Measurements from ENCODE around the gene INCENP. TPM values are rescaled to one million over a fixed set of nuclear protein-coding genes. Genes with fewer than 3 reads are reported as not detected.

INCENP gene
- total RNA-seq, 4 donors from 2014 or later, result 21.4 to 120 (median 31.4) TPM

DNA sequence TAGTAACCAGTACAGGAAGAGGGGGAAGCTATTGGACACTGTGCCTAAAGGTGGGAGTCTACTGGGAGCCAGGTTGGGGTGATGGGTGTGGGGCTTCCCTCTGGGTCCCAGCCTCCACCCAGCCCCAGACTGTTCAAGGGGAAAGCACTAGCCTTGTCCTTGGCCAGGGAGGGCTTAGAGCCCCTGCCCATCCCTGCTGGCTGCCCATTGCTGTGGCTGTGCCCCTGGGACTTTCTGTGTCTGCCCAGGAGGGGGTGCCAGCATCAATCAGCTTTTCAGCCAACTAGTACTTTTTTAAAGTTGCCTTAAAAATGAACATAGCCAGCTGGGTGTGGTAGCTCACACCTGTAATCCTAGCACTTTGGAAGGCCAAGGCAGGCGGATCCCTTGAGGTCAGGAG lies 19.9 kb downstream of the INCENP start:
- Histone ChIP-seq H3K27ac (no peak overlapping the region), H3K4me1 (no peaks in the 10 kb centered on the region), H3K9me3 (no peaks in the 10 kb centered on the region), H3K4me3 (no peak overlapping the region), H3K27me3 (no peaks in the 10 kb centered on the region), H3K36me3 (peaks cover 0 to 85% (median 0%) of the 10 kb centered on the region in 3 donors)
- TF ChIP-seq, protein P1, sequence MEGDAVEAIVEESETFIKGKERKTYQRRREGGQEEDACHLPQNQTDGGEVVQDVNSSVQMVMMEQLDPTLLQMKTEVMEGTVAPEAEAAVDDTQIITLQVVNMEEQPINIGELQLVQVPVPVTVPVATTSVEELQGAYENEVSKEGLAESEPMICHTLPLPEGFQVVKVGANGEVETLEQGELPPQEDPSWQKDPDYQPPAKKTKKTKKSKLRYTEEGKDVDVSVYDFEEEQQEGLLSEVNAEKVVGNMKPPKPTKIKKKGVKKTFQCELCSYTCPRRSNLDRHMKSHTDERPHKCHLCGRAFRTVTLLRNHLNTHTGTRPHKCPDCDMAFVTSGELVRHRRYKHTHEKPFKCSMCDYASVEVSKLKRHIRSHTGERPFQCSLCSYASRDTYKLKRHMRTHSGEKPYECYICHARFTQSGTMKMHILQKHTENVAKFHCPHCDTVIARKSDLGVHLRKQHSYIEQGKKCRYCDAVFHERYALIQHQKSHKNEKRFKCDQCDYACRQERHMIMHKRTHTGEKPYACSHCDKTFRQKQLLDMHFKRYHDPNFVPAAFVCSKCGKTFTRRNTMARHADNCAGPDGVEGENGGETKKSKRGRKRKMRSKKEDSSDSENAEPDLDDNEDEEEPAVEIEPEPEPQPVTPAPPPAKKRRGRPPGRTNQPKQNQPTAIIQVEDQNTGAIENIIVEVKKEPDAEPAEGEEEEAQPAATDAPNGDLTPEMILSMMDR (IDR thresholded peaks at IDR 0.05), result no peak
- no peak for TF ChIP-seq POLR2A (IDR thresholded peaks at IDR 0.05)
- DNase-seq, result peak in 1 of 3 donors; percentile 15

DNA sequence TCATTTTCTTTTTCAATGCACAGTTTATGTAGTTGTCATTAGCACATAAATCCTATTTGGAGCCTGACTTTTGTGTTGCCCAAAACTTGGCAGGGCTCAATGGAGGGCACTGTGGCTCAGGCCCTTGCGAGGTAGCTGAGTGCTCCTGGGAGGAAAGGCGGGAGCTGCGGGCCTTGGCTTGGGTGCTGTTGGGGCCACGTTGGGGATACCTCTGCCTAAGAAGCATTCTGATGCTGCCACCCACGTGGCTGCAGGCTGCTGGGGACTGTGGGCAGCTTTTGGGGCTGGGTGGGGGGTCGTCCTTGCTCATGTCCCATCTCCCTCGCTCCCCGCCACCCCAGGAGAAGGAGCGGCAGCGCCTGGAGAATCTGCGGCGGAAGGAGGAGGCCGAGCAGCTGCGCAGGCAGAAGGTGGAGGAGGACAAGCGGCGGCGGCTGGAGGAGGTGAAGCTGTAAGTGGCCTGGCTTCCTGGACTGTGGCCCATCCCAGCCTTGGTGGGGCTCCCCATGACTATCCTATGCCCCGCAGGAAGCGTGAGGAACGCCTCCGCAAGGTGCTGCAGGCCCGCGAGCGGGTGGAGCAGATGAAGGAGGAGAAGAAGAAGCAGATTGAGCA lies 20.9 kb downstream of the INCENP start:
- no peak overlapping the region for H3K4me3 ChIP-seq
- no peaks in the 10 kb centered on the region for H3K9me3 ChIP-seq
- no peak overlapping the region for H3K27ac ChIP-seq
- H3K4me1 ChIP-seq, result no peaks in the 10 kb centered on the region
- TF ChIP-seq, protein P1 (IDR thresholded peaks at IDR 0.05), result no peak
- TF ChIP-seq POLR2A (IDR thresholded peaks at IDR 0.05), result no peak
- H3K36me3 ChIP-seq, result peaks cover 0 to 85% (median 0%) of the 10 kb centered on the region in 3 donors
- no peaks in the 10 kb centered on the region for H3K27me3 ChIP-seq
- DNase-seq, result peak in 2 of 3 donors; percentile 2 to 34

DNA sequence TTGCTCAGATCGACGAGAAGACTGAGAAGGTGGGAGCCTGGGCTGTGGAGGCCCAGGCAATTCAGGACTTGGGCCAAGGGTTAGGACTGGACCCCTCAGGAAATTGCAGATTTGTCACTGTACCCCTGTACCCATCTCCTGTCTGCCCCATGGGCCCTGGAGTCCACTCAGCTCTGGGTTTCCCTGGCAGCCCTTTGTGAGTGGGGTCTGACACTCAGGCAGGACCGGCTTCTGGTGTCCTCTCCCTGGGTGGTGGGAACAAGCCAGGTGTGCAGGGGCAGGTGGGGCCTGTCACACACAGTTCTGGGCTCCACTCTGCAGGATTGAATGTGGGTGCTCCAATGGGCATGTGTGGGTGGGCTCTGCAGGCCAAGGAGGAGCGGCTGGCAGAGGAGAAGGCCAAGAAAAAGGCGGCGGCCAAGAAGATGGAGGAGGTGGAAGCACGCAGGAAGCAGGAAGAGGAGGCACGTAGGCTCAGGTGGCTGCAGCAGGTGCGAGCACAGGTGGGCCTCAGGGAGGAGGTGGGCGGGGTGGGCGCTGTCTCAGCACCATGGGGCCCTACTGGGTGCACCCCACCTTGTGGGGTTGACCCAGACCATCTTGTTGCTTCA lies 21.6 kb downstream of the INCENP start:
- no peaks in the 10 kb centered on the region for H3K27me3 ChIP-seq
- peak in 2 of 3 donors; percentile 5 to 30 for DNase-seq
- H3K36me3 ChIP-seq, result peaks cover 0 to 85% (median 0%) of the 10 kb centered on the region in 3 donors
- no peak overlapping the region for H3K4me3 ChIP-seq
- H3K9me3 ChIP-seq, result no peaks in the 10 kb centered on the region
- TF ChIP-seq POLR2A (IDR thresholded peaks at IDR 0.05), result no peak
- TF ChIP-seq, protein P1 (IDR thresholded peaks at IDR 0.05), result no peak
- H3K27ac ChIP-seq, result no peak overlapping the region
- H3K4me1 ChIP-seq, result no peaks in the 10 kb centered on the region

DNA sequence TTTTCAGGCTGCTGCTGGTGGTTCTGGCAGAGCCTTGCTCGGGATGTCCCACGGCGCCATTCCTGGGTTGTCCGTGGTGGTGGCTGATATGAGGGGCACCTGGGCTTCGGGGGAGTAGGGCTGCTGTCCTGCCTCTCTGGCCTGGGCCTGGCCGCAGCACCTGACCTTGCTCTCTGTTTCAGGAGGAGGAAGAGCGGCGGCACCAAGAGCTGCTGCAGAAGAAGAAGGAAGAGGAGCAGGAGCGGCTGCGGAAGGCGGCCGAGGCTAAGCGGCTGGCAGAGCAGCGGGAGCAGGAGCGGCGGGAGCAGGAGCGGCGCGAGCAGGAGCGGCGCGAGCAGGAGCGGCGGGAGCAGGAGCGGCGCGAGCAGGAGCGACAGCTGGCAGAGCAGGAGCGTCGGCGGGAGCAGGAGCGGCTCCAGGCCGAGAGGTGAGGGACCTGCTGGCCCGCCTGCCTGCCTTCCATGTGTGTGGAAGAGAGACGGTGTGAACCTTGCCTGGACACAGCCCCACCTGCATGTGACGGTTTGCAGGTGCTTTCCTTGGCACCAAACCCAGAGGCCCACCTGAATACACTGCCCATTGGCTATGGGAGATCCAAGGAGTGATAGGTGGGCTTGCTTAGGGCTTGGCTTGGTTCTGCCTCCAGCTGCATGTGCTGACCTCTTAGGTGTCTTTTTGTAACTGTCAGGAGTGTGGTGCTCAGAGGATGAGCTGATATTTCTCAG lies 22.8 kb downstream of the INCENP start:
- H3K27ac ChIP-seq, result no peak overlapping the region
- H3K9me3 ChIP-seq, result no peaks in the 10 kb centered on the region
- peaks cover 0 to 84% (median 0%) of the 10 kb centered on the region in 3 donors for H3K36me3 ChIP-seq
- DNase-seq, result peak in 2 of 3 donors; percentile 4 to 40
- H3K4me3 ChIP-seq, result no peak overlapping the region
- TF ChIP-seq, protein P1 (IDR thresholded peaks at IDR 0.05), result no peak
- TF ChIP-seq POLR2A (IDR thresholded peaks at IDR 0.05), result no peak
- H3K27me3 ChIP-seq, result no peaks in the 10 kb centered on the region
- no peaks in the 10 kb centered on the region for H3K4me1 ChIP-seq

DNA sequence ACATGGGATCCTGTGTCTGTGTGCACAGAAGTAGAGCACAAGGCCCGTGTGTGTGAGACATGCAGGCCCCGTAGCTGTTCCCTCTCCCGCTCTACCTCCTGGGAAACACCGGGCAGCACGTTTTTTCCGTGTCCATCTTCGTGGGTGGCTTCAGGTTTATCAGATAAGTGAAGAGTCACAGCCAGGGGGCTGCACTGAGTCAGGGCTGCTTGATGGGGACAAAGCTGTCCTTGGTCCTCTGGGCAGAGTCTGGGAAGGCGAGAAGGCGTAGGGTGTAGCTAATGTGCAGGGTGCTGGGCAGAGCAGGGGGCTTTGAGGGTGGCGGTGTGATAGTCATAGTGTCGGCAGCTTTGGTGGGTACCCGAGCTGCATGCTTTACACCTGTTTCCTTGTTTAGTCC lies 23.7 kb downstream of the INCENP start:
- Histone ChIP-seq H3K9me3 (no peaks in the 10 kb centered on the region), H3K27ac (no peak overlapping the region), H3K4me1 (no peaks in the 10 kb centered on the region), H3K36me3 (peaks cover 0 to 85% (median 0%) of the 10 kb centered on the region in 3 donors), H3K27me3 (no peaks in the 10 kb centered on the region), H3K4me3 (no peak overlapping the region)
- TF ChIP-seq POLR2A (IDR thresholded peaks at IDR 0.05), result no peak
- TF ChIP-seq, protein P1 (IDR thresholded peaks at IDR 0.05), result no peak
- DNase-seq, result peak in 2 of 3 donors; percentile 9 to 32

Measured in Peyer's patch (tissue), 4 donors.